HG03159 (cell line): ENCODE data around the gene ZXDB.
"Not testable (repeated sequence)": the region's sequence is repeated elsewhere in the genome, so short reads cannot be mapped to it uniquely, and the experiment has no call there.

Source experiments
- ATAC-seq: cut with Tn5 transposase; IDR thresholded peaks from one replicate; pipeline ENCODE4 v1.9.1; 2021; ENCODE audit warnings: mild to moderate bottlenecking, moderate library complexity; ENCODE audit not compliant: unreplicated experiment

ZXDB gene

DNA sequence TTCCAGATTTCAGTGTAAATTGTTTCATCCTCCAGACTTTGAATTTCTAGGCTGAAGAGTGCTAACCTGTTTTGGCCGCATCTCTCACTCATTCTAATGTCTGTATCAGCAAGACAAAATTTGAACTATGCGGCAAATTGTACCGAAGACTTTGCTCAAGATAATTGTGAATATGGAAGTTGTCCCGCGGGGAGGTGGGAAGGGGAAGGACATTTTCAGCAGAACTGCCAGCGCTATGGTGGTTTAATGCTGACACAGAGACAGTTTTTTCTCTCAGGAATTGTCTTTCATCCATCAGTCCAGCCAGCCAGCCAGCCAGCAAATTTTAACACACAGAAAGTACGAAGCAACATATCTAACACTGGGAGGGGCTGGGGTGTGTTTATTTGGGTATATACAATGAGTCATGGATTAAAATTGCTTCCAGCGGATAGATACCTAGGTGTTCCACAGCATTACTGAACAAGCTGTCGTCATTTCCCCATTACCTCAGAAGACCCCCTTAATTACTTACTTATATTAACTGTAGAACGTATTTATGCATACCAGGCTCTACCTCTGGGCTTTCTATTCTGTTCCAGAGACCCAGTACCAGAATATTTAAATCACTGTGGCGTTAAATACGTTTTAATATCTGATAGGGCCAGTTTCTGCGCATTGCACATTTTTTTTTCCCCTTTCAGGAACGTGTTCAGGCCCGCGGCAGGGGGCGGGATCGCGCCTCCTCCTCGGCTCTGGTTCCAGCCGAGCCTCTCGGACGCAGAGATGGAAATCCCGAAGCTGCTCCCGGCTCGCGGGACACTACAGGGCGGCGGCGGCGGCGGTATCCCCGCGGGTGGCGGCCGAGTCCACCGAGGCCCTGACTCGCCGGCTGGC is at the start of gene ZXDB:
Gene ZXDB, plus strand, starts transcription at position 728 of the 876 bp plus-strand sequence. Its CDS starts 38 bp downstream, at position 766.
- peak; percentile 51 for ATAC-seq

GRCh38 chrX:57565198-57565597 is 26.6 kb upstream of the ZXDB start:
- ATAC-seq, result no peak

DNA sequence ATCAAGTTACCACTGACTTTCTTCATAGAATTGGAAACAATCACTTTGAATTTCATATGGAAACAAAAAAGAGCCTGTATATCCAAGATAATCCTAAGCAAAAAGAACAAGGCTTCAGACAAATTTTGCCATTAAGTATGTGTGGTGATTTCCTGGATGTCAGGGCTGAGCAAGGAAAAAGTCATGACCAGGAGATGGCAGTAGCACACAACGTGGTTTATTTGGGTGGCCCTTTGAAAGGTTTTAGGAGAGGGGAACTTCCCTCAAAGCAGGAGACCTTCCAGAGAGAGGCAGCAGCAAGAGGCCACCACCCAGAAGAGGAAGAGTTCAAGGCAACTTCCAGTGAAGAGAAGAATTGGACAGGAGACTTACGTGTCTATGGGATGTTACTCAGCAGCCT is 18.1 kb upstream of the ZXDB start:
- ATAC-seq, result no peak

DNA sequence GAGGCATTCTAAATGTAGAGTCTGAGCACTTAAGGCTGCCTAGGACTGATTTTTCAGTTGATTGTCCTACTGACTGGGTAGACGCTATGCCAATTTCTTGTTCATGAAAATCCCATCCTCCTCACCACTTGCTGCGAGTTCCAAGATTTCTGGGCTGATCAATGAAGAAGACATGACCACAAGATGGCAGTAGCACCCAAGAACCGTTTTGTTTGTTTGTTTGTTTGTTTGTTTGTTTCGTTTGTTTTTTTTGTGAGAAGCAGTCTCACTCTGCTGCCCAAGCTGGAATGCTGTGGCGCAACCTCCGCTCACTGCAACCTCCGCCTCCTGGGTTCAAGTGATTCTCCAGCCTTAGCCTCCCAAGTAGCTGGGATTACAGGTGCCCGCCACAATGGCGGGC is 8.9 kb upstream of the ZXDB start:
- not testable (repeated sequence) for ATAC-seq

- no peak for ATAC-seq
Observed at GRCh38 chrX:57583477-57583876, 8.3 kb upstream of the ZXDB start.

DNA sequence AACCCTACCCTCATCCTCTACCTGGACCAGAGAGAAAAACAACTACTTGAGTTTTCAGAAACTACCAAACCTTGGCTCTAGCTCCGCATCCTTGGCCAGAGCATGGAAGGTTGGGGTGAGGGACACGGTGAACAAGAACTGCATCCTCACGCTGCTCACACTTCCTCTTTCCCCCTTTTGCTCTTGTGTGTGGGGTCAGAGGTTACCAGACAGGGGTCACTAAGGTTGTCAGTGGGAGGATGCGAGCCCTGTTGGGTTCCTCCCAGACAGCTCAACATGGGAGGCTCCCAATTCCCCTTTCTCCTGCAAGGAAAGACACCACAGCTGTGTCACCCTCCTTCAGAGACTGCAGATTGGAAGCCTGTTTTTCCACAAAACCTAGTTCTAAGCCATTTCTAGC is 5.5 kb upstream of the ZXDB start:
- ATAC-seq, result no peak

GRCh38 chrX:57587062-57587461 is 4.7 kb upstream of the ZXDB start:
- ATAC-seq, result no peak

DNA sequence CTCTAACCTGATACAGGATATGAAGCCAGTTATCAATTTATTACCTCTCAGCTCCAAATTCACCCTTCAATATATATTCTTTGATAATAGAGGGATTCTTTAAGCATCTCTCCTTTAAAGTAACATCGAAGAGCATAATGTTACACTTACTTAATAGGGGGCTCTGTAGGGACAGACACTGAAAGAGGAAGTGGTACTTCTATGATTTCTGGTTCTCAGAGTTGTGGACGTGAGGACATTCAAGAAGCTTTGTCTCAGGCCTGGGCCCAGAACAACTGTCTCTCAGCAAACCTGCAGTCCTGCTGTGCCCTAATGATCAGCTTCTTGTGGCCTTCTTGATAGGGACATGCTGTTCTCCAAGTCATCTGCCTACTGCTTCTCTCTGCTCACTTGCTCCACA is 4.2 kb upstream of the ZXDB start:
- ATAC-seq, result no peak

GRCh38 chrX:57592160-57592893 is 516 bp downstream of the ZXDB start:
- peak; percentile 71 for ATAC-seq

GRCh38 chrX:57592894-57593215 is 1.0 kb downstream of the ZXDB start:
- peak; percentile 56 for ATAC-seq

DNA sequence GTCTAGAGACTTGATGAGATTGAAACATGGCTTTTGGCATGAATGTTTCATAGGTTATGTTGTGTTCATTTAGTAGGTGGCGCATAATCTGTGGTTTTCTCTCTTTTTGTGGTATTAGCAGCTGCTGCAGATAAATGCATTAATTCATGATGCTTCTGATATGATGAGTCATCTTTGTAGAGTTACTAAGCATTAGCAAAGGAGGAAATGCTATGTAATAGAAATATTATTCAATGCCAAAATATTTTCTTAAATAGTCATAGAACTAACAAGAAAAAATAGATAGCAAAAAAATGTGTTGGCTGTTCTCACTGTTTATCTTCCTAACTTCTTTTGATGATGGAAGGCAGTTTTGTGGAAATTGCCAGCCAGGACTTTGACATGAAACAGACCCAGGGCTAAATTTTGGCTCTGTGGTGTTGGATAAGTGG is 3.6 kb downstream of the ZXDB start:
- ATAC-seq, result no peak

- ATAC-seq, result no peak
Observed at GRCh38 chrX:57596109-57596508, 4.3 kb downstream of the ZXDB start.

DNA sequence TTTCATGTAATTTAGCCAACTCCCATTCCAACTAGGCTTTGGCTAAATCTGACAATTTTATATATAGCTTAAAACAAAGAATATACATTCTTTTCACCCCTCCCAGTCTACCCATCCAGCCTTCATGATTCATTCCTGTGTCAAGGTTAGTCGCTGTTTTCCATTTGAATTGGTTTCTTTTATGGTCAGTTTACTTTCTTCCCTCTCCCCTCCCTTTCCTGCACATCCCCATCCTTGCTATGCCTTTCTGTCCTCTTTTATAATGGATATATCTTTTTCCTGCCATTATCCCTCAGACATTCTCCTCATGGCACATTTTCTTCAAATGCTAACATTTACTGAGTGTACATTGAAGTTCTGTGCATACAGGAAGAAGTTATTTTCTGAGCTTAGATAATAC is 4.7 kb downstream of the ZXDB start:
- no peak for ATAC-seq

DNA sequence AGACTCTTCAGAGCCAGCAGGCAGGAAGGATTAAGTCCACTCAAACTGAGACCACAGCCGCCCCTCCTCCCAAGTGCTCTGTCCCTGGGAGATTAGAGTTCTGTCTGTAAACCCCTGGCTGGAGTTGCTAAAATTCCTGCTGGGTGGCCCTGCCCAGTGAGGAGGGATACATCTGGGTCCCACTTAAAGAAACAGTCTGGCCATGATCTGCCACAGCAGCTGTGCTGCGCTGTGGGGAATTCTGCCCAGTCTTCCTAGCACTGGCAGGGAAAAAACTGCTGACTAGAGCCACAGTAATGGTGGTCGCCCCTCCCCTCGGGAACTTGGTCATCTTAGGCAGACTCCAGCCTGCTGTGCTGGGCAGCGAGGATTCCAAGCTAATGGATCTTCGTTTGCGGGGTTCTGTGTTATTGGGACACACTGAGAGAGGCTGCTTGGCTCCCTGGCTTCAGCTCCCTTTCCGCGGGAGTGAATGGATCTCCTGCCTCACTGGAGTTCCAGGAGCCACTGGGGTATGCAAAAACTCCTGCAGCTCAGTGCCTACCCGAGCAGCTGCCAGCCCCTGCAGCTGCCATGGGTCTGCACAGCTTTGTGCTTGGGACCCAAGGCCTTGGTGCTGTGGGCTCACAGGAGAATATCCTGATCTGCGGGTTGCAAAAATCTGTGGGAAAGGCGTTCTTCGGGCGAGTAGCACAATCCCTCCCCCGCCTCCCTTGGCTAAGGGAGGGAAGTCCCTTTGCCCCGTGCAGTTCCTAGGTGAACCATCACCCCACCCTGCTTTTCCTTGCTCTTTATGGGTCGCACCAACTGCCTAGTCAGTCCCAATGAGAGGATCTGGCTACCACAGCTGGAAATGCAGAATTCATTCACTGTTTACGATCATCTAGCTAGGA is 15.7 kb downstream of the ZXDB start:
- no peak for ATAC-seq

GRCh38 chrX:57613351-57613750 is 21.5 kb downstream of the ZXDB start:
- ATAC-seq, result not testable (repeated sequence)

DNA sequence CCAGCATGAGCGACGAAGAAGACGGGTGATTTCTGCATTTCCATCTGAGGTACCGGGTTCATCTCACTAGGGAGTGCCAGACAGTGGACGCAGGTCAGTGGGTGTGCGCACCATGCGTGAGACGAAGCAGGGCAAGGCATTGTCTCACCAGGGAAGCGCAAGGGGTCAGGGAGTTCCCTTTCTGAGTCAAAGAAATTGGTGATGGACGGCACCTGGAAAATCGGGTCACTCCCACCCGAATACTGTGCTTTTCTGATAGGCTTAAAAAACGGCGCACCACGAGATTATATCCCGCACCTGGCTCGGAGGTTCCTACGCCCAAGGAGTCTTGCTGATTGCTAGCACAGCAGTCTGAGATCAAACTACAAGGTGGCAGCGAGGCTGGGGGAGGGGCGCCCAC is 37.6 kb downstream of the ZXDB start:
- ATAC-seq, result not testable (repeated sequence)

GRCh38 chrX:57640674-57641016 is 48.8 kb downstream of the ZXDB start:
- ATAC-seq, result no peak

GRCh38 chrX:57641338-57641737 is 49.5 kb downstream of the ZXDB start:
- ATAC-seq, result no peak

- ATAC-seq, result no peak
Observed at GRCh38 chrX:57643698-57644097, 51.9 kb downstream of the ZXDB start.

GRCh38 chrX:57647020-57647419 is 55.2 kb downstream of the ZXDB start:
- no peak for ATAC-seq
